H9 (cell line): ENCODE measurements around the gene ZNF700. TPM values are rescaled to one million over a fixed set of nuclear protein-coding genes. Genes with fewer than 3 reads are reported as not detected.

ENCODE experiments used
- DNase-seq: peaks from one replicate; pipeline ENCODE4 v3.0.0-alpha.2; 2017
- H2AFZ ChIP-seq: one replicate; pipeline ENCODE4 v1.6.1; 2013; ENCODE audit warnings: mild to moderate bottlenecking, low read length, control low read depth, moderate library complexity
- H2AK5ac ChIP-seq: 2 replicates; pipeline ENCODE4 v1.6.1; 2013; ENCODE audit warnings: low read length, control low read depth, mixed read lengths; ENCODE audit not compliant: insufficient read length
- H2BK120ac ChIP-seq: one replicate; pipeline ENCODE4 v1.6.1; 2013; ENCODE audit warnings: low read depth, mild to moderate bottlenecking, low read length, control low read depth, inconsistent platforms; ENCODE audit not compliant: poor library complexity, severe bottlenecking
- H2BK12ac ChIP-seq: 2 replicates; pipeline ENCODE4 v1.6.1; 2013; ENCODE audit warnings: low read length, control low read depth, mixed read lengths, low read depth; ENCODE audit not compliant: insufficient read length
- H2BK15ac ChIP-seq: 2 replicates; pipeline ENCODE4 v1.6.1; 2013; ENCODE audit warnings: low read depth, low read length, control low read depth
- H2BK20ac ChIP-seq: one replicate; pipeline ENCODE4 v1.6.1; 2013; ENCODE audit warnings: low read depth, mild to moderate bottlenecking, low read length, control low read depth, inconsistent platforms; ENCODE audit not compliant: poor library complexity, severe bottlenecking
- H2BK5ac ChIP-seq: 2 replicates; pipeline ENCODE4 v1.6.1; 2013; ENCODE audit warnings: low read length, control low read depth, mixed read lengths; ENCODE audit not compliant: insufficient read length
- H3K14ac ChIP-seq: 2 replicates; pipeline ENCODE4 v1.6.1; 2013; ENCODE audit warnings: low read length, control low read depth; ENCODE audit not compliant: insufficient read depth
- H3K18ac ChIP-seq: 2 replicates; pipeline ENCODE4 v1.6.1; 2013; ENCODE audit warnings: low read depth, mild to moderate bottlenecking, mixed read lengths, low read length, control low read depth; ENCODE audit not compliant: insufficient read length
- H3K23ac ChIP-seq: 2 replicates; pipeline ENCODE4 v1.6.1; 2013; ENCODE audit warnings: low read length, control low read depth, mixed read lengths, low read depth; ENCODE audit not compliant: insufficient read length
- H3K23me2 ChIP-seq: 2 replicates; pipeline ENCODE4 v1.6.1; 2013; ENCODE audit warnings: low read depth, mild to moderate bottlenecking, mixed read lengths, low read length, control low read depth; ENCODE audit not compliant: insufficient read length, poor library complexity, severe bottlenecking
- H3K27ac ChIP-seq: 2 replicates; pipeline ENCODE4 v1.5.1; 2013; ENCODE audit warnings: low read length, control low read depth, mixed read lengths, low read depth; ENCODE audit not compliant: insufficient read length
- H3K27me3 ChIP-seq: 2 replicates; pipeline ENCODE4 v1.6.1; 2013; ENCODE audit warnings: low read length, control low read depth, inconsistent platforms; ENCODE audit not compliant: insufficient read depth
- H3K4ac ChIP-seq: 2 replicates; pipeline ENCODE4 v1.6.1; 2013; ENCODE audit warnings: low read depth, mild to moderate bottlenecking, control low read depth, inconsistent platforms, low read length, moderate library complexity
- H3K4me1 ChIP-seq: 2 replicates; pipeline ENCODE4 v1.6.1; 2013; ENCODE audit warnings: low read length, control low read depth, inconsistent platforms; ENCODE audit not compliant: insufficient read depth
- H3K4me2 ChIP-seq: 2 replicates; pipeline ENCODE4 v1.6.1; 2013; ENCODE audit warnings: low read length, control low read depth, mixed read lengths; ENCODE audit not compliant: insufficient read length, insufficient read depth
- H3K56ac ChIP-seq: 2 replicates; pipeline ENCODE4 v1.6.1; 2013; ENCODE audit warnings: low read depth, mild to moderate bottlenecking, mixed read lengths, low read length, control low read depth; ENCODE audit not compliant: insufficient read length
- H3K79me1 ChIP-seq: 2 replicates; pipeline ENCODE4 v1.6.1; 2013; ENCODE audit warnings: low read depth, mild to moderate bottlenecking, moderate library complexity, low read length, control low read depth, inconsistent platforms; ENCODE audit not compliant: insufficient read depth, poor library complexity, severe bottlenecking
- H3K79me2 ChIP-seq: 2 replicates; pipeline ENCODE4 v1.6.1; 2013; ENCODE audit warnings: low read length, control low read depth, inconsistent platforms; ENCODE audit not compliant: insufficient read depth
- H3K9ac ChIP-seq: 2 replicates; pipeline ENCODE4 v1.6.1; 2013; ENCODE audit warnings: low read length, control low read depth, mixed read lengths; ENCODE audit not compliant: insufficient read length; ENCODE audit errors: extremely low read depth
- H3K9me3 ChIP-seq: one replicate; pipeline ENCODE4 v1.6.1; 2013; ENCODE audit warnings: low read depth, low read length, inconsistent platforms; ENCODE audit not compliant: control insufficient read depth
- H3T11ph ChIP-seq: one replicate; pipeline ENCODE4 v1.6.1; 2013; ENCODE audit warnings: mild to moderate bottlenecking, low read length, control low read depth, inconsistent platforms
- H4K20me1 ChIP-seq: one replicate; pipeline ENCODE4 v1.6.1; 2013; ENCODE audit not compliant: control insufficient read depth, insufficient read length, insufficient read depth
- H4K5ac ChIP-seq: 2 replicates; pipeline ENCODE4 v1.6.1; 2013; ENCODE audit warnings: low read depth, mild to moderate bottlenecking, mixed read lengths, low read length, control low read depth; ENCODE audit not compliant: insufficient read length
- H4K8ac ChIP-seq: replicated peaks from 2 replicates; pipeline ENCODE4 v1.6.1; 2013; ENCODE audit warnings: low read length, control low read depth, mixed read lengths, low read depth; ENCODE audit not compliant: insufficient read length
- H4K91ac ChIP-seq: 2 replicates; pipeline ENCODE4 v1.6.1; 2013; ENCODE audit warnings: low read depth, mild to moderate bottlenecking, moderate library complexity, mixed read lengths, low read length, control low read depth; ENCODE audit not compliant: insufficient read length
- H3K27ac Mint-ChIP-seq, 3 experiments: 2 replicates in 2 of 3; 3 replicates in 1 of 3; pipeline ENCODE4 v1.8.0; 2020 to 2021; ENCODE audit warnings: mixed read lengths in 3 of 3, mild to moderate bottlenecking in 1 of 3, moderate library complexity in 1 of 3
- H3K27me3 Mint-ChIP-seq: 2 replicates; pipeline ENCODE4 v1.8.0; 2021; ENCODE audit warnings: low read depth, mild to moderate bottlenecking, moderate library complexity, mixed read lengths
- H3K36me3 Mint-ChIP-seq, 3 experiments: 2 replicates in 2 of 3; 3 replicates in 1 of 3; pipeline ENCODE4 v1.8.0; 2020 to 2021; ENCODE audit warnings: low read depth in 3 of 3, mixed read lengths in 3 of 3; ENCODE audit not compliant: insufficient read depth in 1 of 3
- H3K4me1 Mint-ChIP-seq, 2 experiments: 2 replicates each; pipeline ENCODE4 v1.8.0; 2020; ENCODE audit warnings: mixed read lengths in 2 of 2
- H3K4me3 Mint-ChIP-seq, 2 experiments: 2 replicates in 1 of 2; 3 replicates in 1 of 2; pipeline ENCODE4 v1.8.0; 2020 to 2021; ENCODE audit warnings: mild to moderate bottlenecking in 2 of 2, mixed read lengths in 2 of 2, moderate library complexity in 1 of 2
- H3K9me3 Mint-ChIP-seq, 2 experiments: 2 replicates in 1 of 2; 3 replicates in 1 of 2; pipeline ENCODE4 v1.8.0; 2020; ENCODE audit warnings: mild to moderate bottlenecking in 2 of 2, mixed read lengths in 2 of 2, moderate library complexity in 1 of 2
- CTCF ChIP-seq: fragments of 200-600 bp; sonication (generic); conservative IDR thresholded peaks from 3 replicates; pipeline ENCODE4 v1.8.0; 2021; ENCODE audit warnings: antibody characterized with exemption, mild to moderate bottlenecking
- WGBS: extraction: QIAGEN DNeasy Blood & Tissue Kit; methylation state at CpG from one replicate; pipeline ENCODE4 v1.1.7; 2013; ENCODE audit warnings: missing lambda C conversion rate, low lambda C conversion rate, mixed read lengths; ENCODE audit not compliant: insufficient read length; ENCODE audit errors: extremely low coverage; 5-methylcytosine and 5-hydroxymethylcytosine counted together
- total RNA-seq: library from RNA; stranded (reverse); gene quantifications from 2 replicates; pipeline ENCODE4 v1.2.1, GENCODE V29; 2021

ZNF700 gene
- total RNA-seq, 1 experiment from 2014 or later: 9.9 TPM

- H3K14ac ChIP-seq: no peak overlapping the region
- H4K5ac ChIP-seq: no peak overlapping the region
- H3K27me3 ChIP-seq: no peaks in the 10 kb centered on the region
- no peaks in the 10 kb centered on the region for H3K79me2 ChIP-seq
- no peak overlapping the region for H4K8ac ChIP-seq
- H2BK12ac ChIP-seq: no peak overlapping the region
- no peak overlapping the region for H3K18ac ChIP-seq
- no peak overlapping the region for H2BK120ac ChIP-seq
- peak; percentile 87 for TF ChIP-seq CTCF
- no peak overlapping the region for H3K4me2 ChIP-seq
- no peak overlapping the region for H3K56ac ChIP-seq
- no peak overlapping the region for H3K4ac ChIP-seq
- no peak overlapping the region for H3K27ac ChIP-seq
- peaks cover 1 to 9% (median 5%) of the 10 kb centered on the region in 3 experiments; a peak in 6 of 7 replicates for H3K36me3 Mint-ChIP-seq
- peaks cover 13 to 37% of the 10 kb centered on the region in 2 experiments for H3K9me3 Mint-ChIP-seq
- H4K20me1 ChIP-seq: no peaks in the 10 kb centered on the region
- WGBS: no CpG with 5 or more reads among the region's 10 CpGs
- H3K27ac Mint-ChIP-seq: no peak overlapping the region
- no peak overlapping the region for H2AFZ ChIP-seq
- no peak overlapping the region for H2BK5ac ChIP-seq
- H3K9me3 ChIP-seq: peaks cover 7% of the 10 kb centered on the region
- H3K79me1 ChIP-seq: no peaks in the 10 kb centered on the region
- peak; percentile 77 for DNase-seq
- H2BK20ac ChIP-seq: no peak overlapping the region
- H3K23me2 ChIP-seq: no peaks in the 10 kb centered on the region
- H4K91ac ChIP-seq: no peak overlapping the region
- peaks cover 0 to 6% of the 10 kb centered on the region in 2 experiments; a peak in 1 of 4 replicates for H3K4me1 Mint-ChIP-seq
- no peak overlapping the region for H2AK5ac ChIP-seq
- H3K9ac ChIP-seq: no peak overlapping the region
- H3K4me1 ChIP-seq: no peaks in the 10 kb centered on the region
- H3K4me3 Mint-ChIP-seq: no peak overlapping the region
- no peak overlapping the region for H2BK15ac ChIP-seq
- H3K27me3 Mint-ChIP-seq: peaks cover 16% of the 10 kb centered on the region
- H3T11ph ChIP-seq: no peak overlapping the region
- no peak overlapping the region for H3K23ac ChIP-seq
Observed at GRCh38 chr19:11881151-11881800, 43.6 kb upstream of the ZNF700 start.
